ENCODE data around the gene PSME3IP1.

GRCh38 chr16:57157533-57157932 lies 28.3 kb downstream of the PSME3IP1 start:
- TF ChIP-seq POLR2AphosphoS5 (IDR thresholded peaks at IDR 0.05): no peak
- TF ChIP-seq POLR2A (IDR thresholded peaks at IDR 0.05): no peak
- TF ChIP-seq, protein P1, sequence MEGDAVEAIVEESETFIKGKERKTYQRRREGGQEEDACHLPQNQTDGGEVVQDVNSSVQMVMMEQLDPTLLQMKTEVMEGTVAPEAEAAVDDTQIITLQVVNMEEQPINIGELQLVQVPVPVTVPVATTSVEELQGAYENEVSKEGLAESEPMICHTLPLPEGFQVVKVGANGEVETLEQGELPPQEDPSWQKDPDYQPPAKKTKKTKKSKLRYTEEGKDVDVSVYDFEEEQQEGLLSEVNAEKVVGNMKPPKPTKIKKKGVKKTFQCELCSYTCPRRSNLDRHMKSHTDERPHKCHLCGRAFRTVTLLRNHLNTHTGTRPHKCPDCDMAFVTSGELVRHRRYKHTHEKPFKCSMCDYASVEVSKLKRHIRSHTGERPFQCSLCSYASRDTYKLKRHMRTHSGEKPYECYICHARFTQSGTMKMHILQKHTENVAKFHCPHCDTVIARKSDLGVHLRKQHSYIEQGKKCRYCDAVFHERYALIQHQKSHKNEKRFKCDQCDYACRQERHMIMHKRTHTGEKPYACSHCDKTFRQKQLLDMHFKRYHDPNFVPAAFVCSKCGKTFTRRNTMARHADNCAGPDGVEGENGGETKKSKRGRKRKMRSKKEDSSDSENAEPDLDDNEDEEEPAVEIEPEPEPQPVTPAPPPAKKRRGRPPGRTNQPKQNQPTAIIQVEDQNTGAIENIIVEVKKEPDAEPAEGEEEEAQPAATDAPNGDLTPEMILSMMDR (IDR thresholded peaks at IDR 0.05): no peak

All from breast epithelium (tissue), 3 donors.